AG09319 (cell line): ENCODE results near the gene ZMIZ1.

Experiments used
- DNase-seq: peaks from one replicate; pipeline ENCODE4 v3.0.0-alpha.2; 2010; ENCODE audit warnings: low read depth; ENCODE audit errors: extremely low read depth
- CTCF ChIP-seq: IDR thresholded peaks from 2 replicates; pipeline ENCODE4 v1.5.1; 2011; ENCODE audit warnings: low read depth, mild to moderate bottlenecking, inconsistent platforms, low read length, moderate library complexity

Gene ZMIZ1

GRCh38 chr10:79287973-79288723 lies 219.4 kb downstream of the ZMIZ1 start:
- TF ChIP-seq CTCF: no peak

GRCh38 chr10:79289801-79290200 lies 221.0 kb downstream of the ZMIZ1 start:
- TF ChIP-seq CTCF: no peak
- DNase-seq: no peak

More at GRCh38 chr10:79287973-79288723, 219.4 kb downstream of the ZMIZ1 start:
- DNase-seq: no peak

- no peak for TF ChIP-seq CTCF
- no peak for DNase-seq
Observed at GRCh38 chr10:79292026-79292766, 223.4 kb downstream of the ZMIZ1 start.

- no peak for DNase-seq
- TF ChIP-seq CTCF: peak; percentile 53
Observed at GRCh38 chr10:79292891-79293746, 224.4 kb downstream of the ZMIZ1 start.

- DNase-seq: no peak
- TF ChIP-seq CTCF: no peak
Observed at GRCh38 chr10:79293841-79294581, 225.2 kb downstream of the ZMIZ1 start.

- no peak for TF ChIP-seq CTCF
- DNase-seq: no peak
Observed at GRCh38 chr10:79295563-79295962, 226.8 kb downstream of the ZMIZ1 start.
